HG02938 (cell line): ENCODE measurements around the gene ZNF804A.

Experiments
- ATAC-seq: cut with Tn5 transposase; IDR thresholded peaks from one replicate; pipeline ENCODE4 v1.9.1; 2021; ENCODE audit warnings: mild to moderate bottlenecking, moderate library complexity; ENCODE audit not compliant: unreplicated experiment

Gene ZNF804A

GRCh38 chr2:184921676-184922075 lies 323.3 kb downstream of the ZNF804A start:
- no peak for ATAC-seq

DNA sequence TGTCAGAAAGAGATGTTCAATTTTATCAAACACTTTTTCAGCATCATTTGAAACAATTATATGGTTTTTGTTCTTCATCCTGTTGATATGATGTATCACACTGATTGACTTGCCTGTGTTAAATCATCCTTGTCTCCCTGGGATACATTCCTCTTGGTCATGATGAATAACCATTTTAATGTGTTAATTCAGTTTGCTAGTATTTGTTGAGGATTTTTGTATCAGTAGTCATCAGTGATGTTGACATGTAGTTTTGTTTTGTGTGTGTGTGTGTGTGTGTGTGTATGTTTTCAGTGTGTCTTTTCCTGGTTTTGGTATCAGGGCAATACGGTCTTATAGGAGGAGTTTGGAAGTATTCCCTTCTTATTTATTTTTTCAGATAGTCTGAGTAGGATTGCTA lies 325.4 kb downstream of the ZNF804A start:
- ATAC-seq, result no peak

- no peak for ATAC-seq
Measured at GRCh38 chr2:184927040-184927439, 328.7 kb downstream of the ZNF804A start.

- no peak for ATAC-seq
Measured at GRCh38 chr2:184936761-184937160, 338.4 kb downstream of the ZNF804A start.

DNA sequence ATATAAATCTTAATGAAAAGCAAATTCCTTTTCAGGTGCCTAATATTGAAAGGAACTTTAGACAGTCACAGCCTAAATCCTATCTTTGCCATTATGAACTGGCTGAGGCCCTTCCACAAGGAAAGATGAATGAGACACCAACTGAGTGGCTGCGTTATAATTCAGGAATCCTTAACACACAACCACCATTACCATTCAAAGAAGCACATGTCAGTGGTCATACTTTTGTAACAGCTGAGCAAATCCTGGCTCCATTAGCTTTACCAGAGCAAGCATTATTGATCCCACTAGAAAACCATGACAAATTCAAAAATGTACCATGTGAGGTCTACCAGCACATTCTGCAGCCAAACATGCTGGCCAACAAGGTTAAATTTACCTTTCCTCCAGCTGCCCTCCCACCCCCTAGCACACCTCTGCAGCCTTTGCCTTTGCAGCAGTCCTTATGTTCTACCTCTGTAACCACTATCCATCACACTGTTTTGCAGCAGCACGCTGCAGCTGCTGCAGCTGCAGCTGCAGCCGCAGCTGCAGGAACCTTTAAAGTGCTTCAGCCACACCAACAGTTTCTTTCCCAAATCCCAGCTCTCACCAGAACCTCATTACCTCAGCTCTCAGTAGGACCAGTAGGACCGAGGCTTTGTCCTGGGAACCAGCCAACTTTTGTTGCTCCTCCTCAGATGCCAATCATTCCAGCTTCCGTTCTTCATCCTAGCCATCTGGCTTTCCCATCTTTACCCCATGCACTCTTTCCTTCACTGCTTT lies 340.1 kb downstream of the ZNF804A start:
- ATAC-seq, result no peak

GRCh38 chr2:184945326-184945725 lies 347.0 kb downstream of the ZNF804A start:
- no peak for ATAC-seq

DNA sequence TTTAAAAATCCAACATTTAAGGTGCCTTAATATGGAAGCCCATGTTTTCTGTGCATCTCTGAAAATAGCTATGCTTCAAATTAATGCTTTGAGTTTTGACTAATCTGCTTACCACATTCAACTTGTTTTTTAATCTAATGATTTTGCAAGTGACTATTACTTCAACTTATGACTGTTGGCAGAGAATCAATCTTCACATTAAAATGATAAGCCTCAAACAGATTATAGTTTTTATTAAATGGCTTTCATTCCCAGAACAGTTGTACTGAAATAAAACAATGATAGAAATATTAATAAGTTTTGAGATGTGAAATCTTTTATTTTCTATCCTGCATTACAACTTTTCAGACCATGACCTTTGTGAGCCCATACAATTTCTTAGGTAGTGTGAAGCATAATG lies 347.5 kb downstream of the ZNF804A start:
- no peak for ATAC-seq

DNA sequence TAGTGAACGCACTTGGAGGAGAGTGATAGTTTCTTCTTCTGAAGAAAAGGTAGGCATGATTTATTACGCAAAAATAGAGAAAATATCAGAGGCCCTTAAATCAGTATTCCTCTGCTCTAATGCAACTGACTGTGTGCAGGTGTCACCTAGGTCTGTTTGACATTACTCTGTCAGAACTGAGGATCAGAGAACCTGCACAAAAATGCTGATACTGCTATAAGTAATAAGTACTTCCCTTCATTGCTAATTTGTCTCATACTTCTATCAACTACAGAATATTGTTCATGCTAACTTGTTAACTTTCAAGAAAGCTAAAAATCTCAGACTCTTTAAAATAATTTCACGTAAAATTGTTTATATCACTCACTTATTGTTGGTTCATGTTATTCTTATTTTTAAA lies 358.5 kb downstream of the ZNF804A start:
- no peak for ATAC-seq

- ATAC-seq, result no peak
Measured at GRCh38 chr2:184971546-184972068, 373.3 kb downstream of the ZNF804A start.
